Gastroesophageal sphincter (tissue), 4 donors: ENCODE measurements around the gene PTPRN2. TPM values are rescaled to one million over a fixed set of nuclear protein-coding genes. Genes with fewer than 3 reads are reported as not detected.
"Not testable (repeated sequence)": the region's sequence is repeated elsewhere in the genome, so short reads cannot be mapped to it uniquely, and the experiment has no call there.

Source experiments
- ATAC-seq: fragments of 150-250 bp; one replicate; pipeline ENCODE4 v1.9.1; 2016; ENCODE audit warnings: mild to moderate bottlenecking, moderate library complexity
- H3K27ac ChIP-seq, 4 donors: fragments of 200-600 bp; sonication (generic) in 3 of 4; 1 replicate in 3 of 4; 2 replicates in 1 of 4; pipeline ENCODE4 v1.5.1; 2016 to 2019
- H3K27me3 ChIP-seq: fragments of 200-600 bp; sonication (generic); one replicate; pipeline ENCODE4 v1.5.1; 2019
- H3K36me3 ChIP-seq, 2 donors: fragments of 200-600 bp; sonication (generic); one replicate each; pipeline ENCODE4 v1.5.1; 2019; ENCODE audit warnings: control low read depth in 1 of 2
- H3K4me1 ChIP-seq, 3 donors: fragments of 200-600 bp; sonication (generic); 1 replicate in 2 of 3; 2 replicates in 1 of 3; pipeline ENCODE4 v1.5.1; 2016 to 2019; ENCODE audit warnings: control low read depth in 2 of 3
- H3K4me3 ChIP-seq, 2 donors: fragments of 200-600 bp; sonication (generic); one replicate each; pipeline ENCODE4 v1.5.1; 2019; ENCODE audit warnings: mild to moderate bottlenecking in 1 of 2, moderate library complexity in 1 of 2
- H3K9me3 ChIP-seq, 3 donors: fragments of 200-600 bp; sonication (generic); one replicate each; pipeline ENCODE4 v1.5.1; 2017 to 2019; ENCODE audit warnings: control low read depth in 2 of 3
- CTCF ChIP-seq, 4 experiments: fragments of 200-600 bp in 2 of 4; fragments of 450-650 bp in 2 of 4; sonication (generic) in 1 of 4; IDR thresholded peaks; one replicate each; pipeline ENCODE4 v1.5.1; 2017 to 2019; ENCODE audit warnings: antibody characterized with exemption in 4 of 4, mild to moderate bottlenecking in 2 of 4, moderate library complexity in 2 of 4
- EP300 ChIP-seq: sonication (generic); formaldehyde crosslinking; IDR thresholded peaks from one replicate; pipeline ENCODE4 v1.6.1; 2017; ENCODE audit warnings: antibody characterized with exemption, mild to moderate bottlenecking
- POLR2A ChIP-seq, 2 donors: fragments of 450-650 bp; IDR thresholded peaks; one replicate each; pipeline ENCODE4 v1.6.1; 2017; ENCODE audit warnings: antibody characterized with exemption in 2 of 2, mild to moderate bottlenecking in 2 of 2, moderate library complexity in 1 of 2
- POLR2AphosphoS5 ChIP-seq: sonication (generic); formaldehyde crosslinking; IDR thresholded peaks from one replicate; pipeline ENCODE4 v1.6.1; 2017; ENCODE audit warnings: antibody characterized with exemption
- WGBS, 2 donors: methylation state at CpG; one replicate each; pipeline ENCODE4 v1.1.5; 2018; ENCODE audit warnings: low coverage in 1 of 2; 5-methylcytosine and 5-hydroxymethylcytosine counted together
- total RNA-seq, 4 donors: library from RNA; depleted of rRNA; stranded (reverse); fragments of >200 nt; gene quantifications; one replicate each; pipeline ENCODE4 v1.1.0, GENCODE V29; 2016

PTPRN2 gene
- total RNA-seq, 4 donors from 2014 or later, result 1.7 to 4.7 (median 3.3) TPM

- Histone ChIP-seq H3K27ac (no peak overlapping the region), H3K9me3 (peaks cover 0 to 24% (median 0%) of the 10 kb centered on the region in 3 donors), H3K4me3 (no peak overlapping the region), H3K27me3 (peaks cover 14% of the 10 kb centered on the region), H3K36me3 (no peaks in the 10 kb centered on the region), H3K4me1 (no peaks in the 10 kb centered on the region)
- no peak for TF ChIP-seq POLR2A (IDR thresholded peaks at IDR 0.05)
- TF ChIP-seq EP300, result no peak
- TF ChIP-seq POLR2AphosphoS5, result no peak
- TF ChIP-seq CTCF (IDR thresholded peaks at IDR 0.05), result no peak
- 43 to 68% methylated on average over 2 to 4 of the region's 4 CpGs for WGBS, 2 donors
- no peak for ATAC-seq
These were observed 552.3 kb downstream of the PTPRN2 start for GRCh38 chr7:158035343-158035742.

GRCh38 chr7:158034571-158034970 lies 553.1 kb downstream of the PTPRN2 start:
- no peak overlapping the region for H3K4me3 ChIP-seq
- peaks cover 14% of the 10 kb centered on the region for H3K27me3 ChIP-seq
- 93% methylated on average over 2 of the region's 3 CpGs; no CpG with 5 or more reads in 1 of the 2 donors for WGBS, 2 donors
- TF ChIP-seq POLR2AphosphoS5, result no peak
- TF ChIP-seq EP300, result no peak
- no peak for TF ChIP-seq CTCF (IDR thresholded peaks at IDR 0.05)
- no peak for TF ChIP-seq POLR2A (IDR thresholded peaks at IDR 0.05)
- H3K27ac ChIP-seq, result no peak overlapping the region
- no peaks in the 10 kb centered on the region for H3K4me1 ChIP-seq
- H3K36me3 ChIP-seq, result no peaks in the 10 kb centered on the region
- peaks cover 0 to 18% (median 0%) of the 10 kb centered on the region in 3 donors for H3K9me3 ChIP-seq
- no peak for ATAC-seq

GRCh38 chr7:158033925-158034324 lies 553.7 kb downstream of the PTPRN2 start:
- H3K27ac ChIP-seq, H3K36me3 ChIP-seq, H3K4me3 ChIP-seq, ATAC-seq, H3K4me1 ChIP-seq: not testable (repeated sequence)
- H3K9me3 ChIP-seq, result peaks cover 0 to 12% (median 0%) of the 10 kb centered on the region in 3 donors
- WGBS, 2 donors, result 60% methylated on average over 2 of the region's 6 CpGs; no CpG with 5 or more reads in 1 of the 2 donors
- peaks cover 14% of the 10 kb centered on the region for H3K27me3 ChIP-seq

DNA sequence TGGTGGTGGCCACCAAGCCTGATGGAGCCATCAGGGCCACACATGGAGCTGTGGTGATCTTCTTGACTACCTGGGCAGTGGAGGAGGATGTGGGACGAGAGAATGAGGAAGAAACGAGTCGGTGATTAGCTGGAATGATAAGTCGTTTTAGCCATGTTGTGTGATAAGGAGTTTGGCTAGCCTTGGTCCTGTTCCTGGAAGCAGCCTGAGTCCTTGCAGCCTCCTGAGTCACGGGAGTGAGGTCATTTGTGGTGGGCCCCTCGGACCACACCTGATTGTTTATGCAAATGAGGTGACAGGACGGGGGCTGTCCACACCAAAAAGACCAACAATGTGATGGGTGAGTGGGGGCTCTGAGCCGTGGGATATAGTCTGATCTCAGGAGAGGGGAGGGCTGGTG lies 554.4 kb downstream of the PTPRN2 start:
- Histone ChIP-seq H3K36me3 (no peaks in the 10 kb centered on the region), H3K27ac (no peak overlapping the region), H3K4me3 (no peak overlapping the region), H3K4me1 (no peaks in the 10 kb centered on the region), H3K9me3 (peaks cover 0 to 9% (median 0%) of the 10 kb centered on the region in 3 donors), H3K27me3 (peaks cover 14% of the 10 kb centered on the region)
- 80 to 100% methylated on average over 1 to 3 of the region's 8 CpGs for WGBS, 2 donors
- TF ChIP-seq POLR2A (IDR thresholded peaks at IDR 0.05) (no peak), CTCF (IDR thresholded peaks at IDR 0.05) (no peak), POLR2AphosphoS5 (no peak), EP300 (no peak)
- ATAC-seq, result no peak

DNA sequence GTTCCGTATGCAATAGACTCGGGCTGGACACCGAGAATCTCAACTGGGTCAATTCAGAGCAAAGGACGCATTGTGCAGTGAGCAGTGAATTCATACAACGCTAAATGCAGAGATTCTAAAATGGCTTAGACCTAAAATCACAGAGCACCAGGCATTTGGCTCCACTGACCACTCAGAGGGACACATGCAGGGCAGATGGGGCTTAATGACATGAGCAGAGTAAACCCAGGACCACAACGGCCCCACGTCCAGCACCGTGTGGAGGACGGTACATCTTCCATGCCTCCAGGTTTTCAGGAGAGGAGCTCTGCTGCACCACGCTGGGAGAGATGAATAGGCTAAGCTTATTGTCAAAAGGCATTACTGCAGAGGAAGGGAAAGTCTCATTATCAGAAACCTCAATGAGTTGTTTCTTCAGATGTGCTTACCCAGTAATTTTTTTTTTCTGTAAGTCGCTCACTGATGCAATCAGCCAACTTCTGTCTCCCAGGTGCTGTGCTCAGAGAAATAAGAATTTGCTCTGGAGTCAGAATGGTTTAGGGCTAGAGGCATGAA lies 555.0 kb downstream of the PTPRN2 start:
- Histone ChIP-seq H3K27me3 (peaks cover 18% of the 10 kb centered on the region), H3K4me1 (no peaks in the 10 kb centered on the region), H3K36me3 (no peaks in the 10 kb centered on the region), H3K27ac (no peak overlapping the region), H3K4me3 (no peak overlapping the region), H3K9me3 (peaks cover 0 to 9% (median 0%) of the 10 kb centered on the region in 3 donors)
- no peak for ATAC-seq
- 68 to 81% methylated on average over 5 to 9 of the region's 11 CpGs for WGBS, 2 donors
- no peak for TF ChIP-seq EP300
- TF ChIP-seq POLR2AphosphoS5, result no peak
- no peak for TF ChIP-seq POLR2A (IDR thresholded peaks at IDR 0.05)
- TF ChIP-seq CTCF (IDR thresholded peaks at IDR 0.05), result no peak
